ENCODE results near the gene CLCNKA. TPM values are rescaled to one million over a fixed set of nuclear protein-coding genes. Genes with fewer than 3 reads are reported as not detected.

Gene CLCNKA
- total and polyA plus RNA-seq, 4 donors, result not detected

DNA sequence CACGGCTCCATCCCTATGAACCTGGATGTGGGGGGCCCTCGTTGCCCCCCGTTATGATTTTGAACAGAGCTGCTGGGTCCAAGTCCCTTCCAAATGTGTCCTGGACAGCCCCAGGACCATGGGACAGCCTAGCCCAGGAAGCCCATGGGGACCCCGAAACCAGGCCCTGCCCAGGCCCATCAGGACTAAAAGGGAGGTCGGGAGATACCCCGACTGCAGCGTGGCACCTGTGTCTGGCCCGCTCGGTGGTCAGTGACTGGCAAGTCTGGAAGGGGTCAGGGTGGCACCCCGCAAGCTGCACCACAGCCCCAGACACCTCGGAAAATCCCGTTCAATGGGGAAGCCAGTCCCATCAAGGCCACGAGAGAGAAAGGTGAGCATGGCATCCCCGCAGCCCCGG, 28.2 kb upstream of the CLCNKA start:
- TF ChIP-seq, protein P1, sequence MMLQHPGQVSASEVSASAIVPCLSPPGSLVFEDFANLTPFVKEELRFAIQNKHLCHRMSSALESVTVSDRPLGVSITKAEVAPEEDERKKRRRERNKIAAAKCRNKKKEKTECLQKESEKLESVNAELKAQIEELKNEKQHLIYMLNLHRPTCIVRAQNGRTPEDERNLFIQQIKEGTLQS (IDR thresholded peaks at IDR 0.05), result no peak
- TF ChIP-seq SP1 (IDR thresholded peaks at IDR 0.05), result no peak
- TF ChIP-seq NR2F2 (IDR thresholded peaks at IDR 0.05), result no peak
- TF ChIP-seq JUND (IDR thresholded peaks at IDR 0.05), result no peak
- TF ChIP-seq YY1 (IDR thresholded peaks at IDR 0.05), result no peak
- no peak for TF ChIP-seq TAF1 (conservative IDR thresholded peaks at IDR 0.05)
- no peak for TF ChIP-seq FOXA1 (IDR thresholded peaks at IDR 0.05)
- no peaks in the 10 kb centered on the region for H3K9me3 ChIP-seq (ENCODE audit: control insufficient read depth in 4 of 4, low read length in 3 of 4)
- H3K9ac ChIP-seq (ENCODE audit: low read depth in 1 of 2, low read length in 2 of 2), result no peak overlapping the region
- no peaks in the 10 kb centered on the region for H3K36me3 ChIP-seq (ENCODE audit: control insufficient read depth in 4 of 4, insufficient read depth in 3 of 4, low read depth in 1 of 4, low read length in 3 of 4)
- no peak overlapping the region for H3K27ac ChIP-seq (ENCODE audit: low read depth in 1 of 2, low read length in 2 of 2)
- no peaks in the 10 kb centered on the region for H3K4me1 ChIP-seq (ENCODE audit: control insufficient read depth in 4 of 4, insufficient read depth in 4 of 4, low read length in 3 of 4)
- no peaks in the 10 kb centered on the region for H3K27me3 ChIP-seq (ENCODE audit: control insufficient read depth in 4 of 4, insufficient read depth in 4 of 4, low read length in 3 of 4)
- no peak for DNase-seq (ENCODE audit: low spot score)
- WGBS, result 89% methylated on average over 15 of the region's 15 CpGs
- H3K4me3 ChIP-seq (ENCODE audit: low read depth in 1 of 3, low read length in 3 of 3), result no peak overlapping the region

DNA sequence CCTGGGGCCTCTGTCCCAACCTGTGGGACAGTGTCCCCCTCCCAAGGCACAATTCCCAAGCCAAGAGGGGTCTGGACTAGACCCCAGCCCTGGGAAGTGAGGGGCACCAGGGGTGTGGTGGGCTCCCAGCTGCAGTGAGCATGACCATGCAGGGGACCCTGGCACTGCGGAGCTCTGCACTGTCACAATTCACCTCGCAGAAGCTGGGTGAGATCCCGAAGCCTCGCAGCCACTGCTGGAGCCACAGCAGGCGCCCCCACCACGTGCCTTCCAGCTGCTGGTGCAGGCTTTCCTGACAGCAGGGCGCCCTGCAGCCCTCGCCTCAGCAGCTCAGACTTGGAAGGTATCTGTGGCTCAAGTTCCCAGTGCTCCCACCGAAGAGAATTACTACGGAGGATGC, 27.8 kb upstream of the CLCNKA start:
- Histone ChIP-seq H3K9me3 (ENCODE audit: control insufficient read depth in 4 of 4, low read length in 3 of 4) (no peaks in the 10 kb centered on the region), H3K4me1 (ENCODE audit: control insufficient read depth in 4 of 4, insufficient read depth in 4 of 4, low read length in 3 of 4) (no peaks in the 10 kb centered on the region), H3K4me3 (ENCODE audit: low read depth in 1 of 3, low read length in 3 of 3) (no peak overlapping the region), H3K36me3 (ENCODE audit: control insufficient read depth in 4 of 4, insufficient read depth in 3 of 4, low read depth in 1 of 4, low read length in 3 of 4) (no peaks in the 10 kb centered on the region), H3K27me3 (ENCODE audit: control insufficient read depth in 4 of 4, insufficient read depth in 4 of 4, low read length in 3 of 4) (no peaks in the 10 kb centered on the region), H3K27ac (ENCODE audit: low read depth in 1 of 2, low read length in 2 of 2) (no peak overlapping the region), H3K9ac (ENCODE audit: low read depth in 1 of 2, low read length in 2 of 2) (no peak overlapping the region)
- no peak for TF ChIP-seq HNF4A (conservative IDR thresholded peaks at IDR 0.05)
- no peak for TF ChIP-seq RAD21 (IDR thresholded peaks at IDR 0.05)
- no peak for TF ChIP-seq REST (IDR thresholded peaks at IDR 0.05)
- TF ChIP-seq, protein P1 (IDR thresholded peaks at IDR 0.05), result no peak
- no peak for TF ChIP-seq CTCF (IDR thresholded peaks at IDR 0.05; ENCODE audit: low read depth, low read length, missing input control)
- TF ChIP-seq GABPA (IDR thresholded peaks at IDR 0.05 in 1 of 2, conservative IDR thresholded peaks at IDR 0.05 in 1 of 2), result no peak
- TF ChIP-seq JUND (IDR thresholded peaks at IDR 0.05), result no peak
- no peak for TF ChIP-seq RXRA (IDR thresholded peaks at IDR 0.05)
- TF ChIP-seq YY1 (IDR thresholded peaks at IDR 0.05), result no peak
- TF ChIP-seq ZBTB33 (IDR thresholded peaks at IDR 0.05), result no peak
- TF ChIP-seq, protein P2, sequence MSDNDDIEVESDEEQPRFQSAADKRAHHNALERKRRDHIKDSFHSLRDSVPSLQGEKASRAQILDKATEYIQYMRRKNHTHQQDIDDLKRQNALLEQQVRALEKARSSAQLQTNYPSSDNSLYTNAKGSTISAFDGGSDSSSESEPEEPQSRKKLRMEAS (IDR thresholded peaks at IDR 0.05), result no peak
- TF ChIP-seq FOXA1 (IDR thresholded peaks at IDR 0.05), result no peak
- no peak for TF ChIP-seq SP1 (IDR thresholded peaks at IDR 0.05)
- no peak for TF ChIP-seq FOXA2 (IDR thresholded peaks at IDR 0.05)
- no peak for TF ChIP-seq NR2F2 (IDR thresholded peaks at IDR 0.05)
- no peak for TF ChIP-seq HNF4G (IDR thresholded peaks at IDR 0.05)
- no peak for TF ChIP-seq EGR1 (IDR thresholded peaks at IDR 0.05; ENCODE audit: low read depth in 2 of 2)
- no peak for TF ChIP-seq TAF1 (conservative IDR thresholded peaks at IDR 0.05)
- 93% methylated on average over 10 of the region's 10 CpGs for WGBS
- no peak for DNase-seq (ENCODE audit: low spot score)
